Esophagus squamous epithelium (tissue), 5 donors: ENCODE results near the gene ANO5. TPM values are rescaled to one million over a fixed set of nuclear protein-coding genes. Genes with fewer than 3 reads are reported as not detected.
"Not testable (repeated sequence)": the region's sequence is repeated elsewhere in the genome, so short reads cannot be mapped to it uniquely, and the experiment has no call there.

Source experiments
- DNase-seq: peaks from one replicate; lab custom pipeline; 2025; lab: John Stamatoyannopoulos, UW
- H3K27ac ChIP-seq, 4 donors: fragments of 200-600 bp; sonication (generic); one replicate each; pipeline ENCODE4 v1.5.1; 2016 to 2019; ENCODE audit warnings: mild to moderate bottlenecking in 1 of 4
- H3K27me3 ChIP-seq, 4 donors: fragments of 200-600 bp; sonication (generic); 1 replicate in 3 of 4; 2 replicates in 1 of 4; pipeline versions ENCODE4 v1.5.1 to v1.6.0; 2017 to 2021; ENCODE audit warnings: antibody characterized with exemption in 1 of 4
- H3K36me3 ChIP-seq, 3 donors: fragments of 200-600 bp; sonication (generic); one replicate each; pipeline ENCODE4 v1.5.1; 2016 to 2019
- H3K4me1 ChIP-seq, 3 donors: fragments of 200-600 bp; sonication (generic); one replicate each; pipeline ENCODE4 v1.5.1; 2017 to 2019
- H3K4me3 ChIP-seq, 4 donors: fragments of 200-600 bp; sonication (generic); 1 replicate in 3 of 4; 2 replicates in 1 of 4; pipeline ENCODE4 v1.5.1; 2016 to 2019; ENCODE audit warnings: mild to moderate bottlenecking in 2 of 4, moderate library complexity in 1 of 4
- H3K9me3 ChIP-seq, 3 donors: fragments of 200-600 bp; sonication (generic); one replicate each; pipeline ENCODE4 v1.5.1; 2016 to 2019
- CTCF ChIP-seq, 6 experiments: fragments of 450-650 bp in 4 of 6; fragments of 200-600 bp in 2 of 6; sonication (generic) in 2 of 6; IDR thresholded peaks; one replicate each; pipeline ENCODE4 v1.5.1; 2016 to 2019; ENCODE audit warnings: antibody characterized with exemption in 6 of 6, mild to moderate bottlenecking in 4 of 6, moderate library complexity in 4 of 6
- POLR2A ChIP-seq, 4 donors: fragments of 450-650 bp; IDR thresholded peaks; one replicate each; pipeline ENCODE4 v1.6.1; 2017; ENCODE audit warnings: antibody characterized with exemption in 4 of 4, mild to moderate bottlenecking in 4 of 4, moderate library complexity in 3 of 4
- WGBS, 2 donors: methylation state at CpG; one replicate each; pipeline ENCODE4 v1.1.5; 2018; 5-methylcytosine and 5-hydroxymethylcytosine counted together
- intact Hi-C: fragments of 100-400 bp; cut with DNase I; formaldehyde crosslinking; loops from one replicate; pipeline ENCODE4 v1.15.0; 2022
- total RNA-seq, 4 donors: library from RNA; depleted of rRNA; stranded (reverse); fragments of >200 nt; gene quantifications; one replicate each; pipeline ENCODE4 v1.1.0, GENCODE V29; 2016
- donor health status: DM: yes; HTN: yes; CAD: no.

ANO5 gene
- total RNA-seq, 4 donors from 2014 or later: 0.04 to 2.3 (median 0.39) TPM

- no peaks in the 10 kb centered on the region for H3K9me3 ChIP-seq
- TF ChIP-seq POLR2A (IDR thresholded peaks at IDR 0.05): no peak
- no peak for TF ChIP-seq CTCF (IDR thresholded peaks at IDR 0.05)
- DNase-seq: no peak
- H3K4me3 ChIP-seq: no peak overlapping the region
- 67 to 81% methylated on average over 1 of the region's 1 CpG for WGBS, 2 donors
- no peaks in the 10 kb centered on the region for H3K27me3 ChIP-seq
- intact Hi-C loops: no loop called here
- no peaks in the 10 kb centered on the region for H3K4me1 ChIP-seq
- no peaks in the 10 kb centered on the region for H3K36me3 ChIP-seq
- H3K27ac ChIP-seq: no peak overlapping the region
Measured at GRCh38 chr11:22246992-22247391, 54.1 kb downstream of the ANO5 start.

- no peaks in the 10 kb centered on the region for H3K27me3 ChIP-seq
- H3K36me3 ChIP-seq: no peaks in the 10 kb centered on the region
- intact Hi-C loops: no loop called here
- DNase-seq: no peak
- no peaks in the 10 kb centered on the region for H3K4me1 ChIP-seq
- H3K27ac ChIP-seq: no peak overlapping the region
- no peak for TF ChIP-seq CTCF (IDR thresholded peaks at IDR 0.05)
- 43 to 54% methylated on average over 1 of the region's 1 CpG for WGBS, 2 donors
- no peak overlapping the region for H3K4me3 ChIP-seq
- H3K9me3 ChIP-seq: no peaks in the 10 kb centered on the region
Measured at GRCh38 chr11:22249871-22250270, 57.0 kb downstream of the ANO5 start.

GRCh38 chr11:22256876-22257275, 64.0 kb downstream of the ANO5 start:
- no peak overlapping the region for H3K4me3 ChIP-seq
- no peaks in the 10 kb centered on the region for H3K9me3 ChIP-seq
- H3K27ac ChIP-seq: no peak overlapping the region
- H3K4me1 ChIP-seq: no peaks in the 10 kb centered on the region
- H3K27me3 ChIP-seq: no peaks in the 10 kb centered on the region
- no peak for DNase-seq
- no peaks in the 10 kb centered on the region for H3K36me3 ChIP-seq
- intact Hi-C loops: no loop called here
- 83 to 84% methylated on average over 1 of the region's 1 CpG for WGBS, 2 donors
- TF ChIP-seq POLR2A (IDR thresholded peaks at IDR 0.05) (no peak), CTCF (IDR thresholded peaks at IDR 0.05) (no peak)

- no peak for DNase-seq
- Histone ChIP-seq H3K27me3 (no peaks in the 10 kb centered on the region), H3K27ac (no peak overlapping the region), H3K36me3 (no peaks in the 10 kb centered on the region), H3K9me3 (no peaks in the 10 kb centered on the region), H3K4me3 (no peak overlapping the region), H3K4me1 (no peaks in the 10 kb centered on the region)
- WGBS, 2 donors: 75 to 92% methylated on average over 2 of the region's 2 CpGs
- intact Hi-C loops: no loop called here
- TF ChIP-seq POLR2A (IDR thresholded peaks at IDR 0.05) (no peak), CTCF (IDR thresholded peaks at IDR 0.05) (no peak)
Measured at GRCh38 chr11:22263613-22264012, 70.7 kb downstream of the ANO5 start.

- H3K27ac ChIP-seq, H3K4me3 ChIP-seq, H3K27me3 ChIP-seq, intact Hi-C loops, H3K36me3 ChIP-seq, H3K4me1 ChIP-seq, DNase-seq, H3K9me3 ChIP-seq: not testable (repeated sequence)
- 53 to 91% methylated on average over 1 of the region's 1 CpG for WGBS, 2 donors
Measured at GRCh38 chr11:22268983-22269624, 76.2 kb downstream of the ANO5 start.

DNA sequence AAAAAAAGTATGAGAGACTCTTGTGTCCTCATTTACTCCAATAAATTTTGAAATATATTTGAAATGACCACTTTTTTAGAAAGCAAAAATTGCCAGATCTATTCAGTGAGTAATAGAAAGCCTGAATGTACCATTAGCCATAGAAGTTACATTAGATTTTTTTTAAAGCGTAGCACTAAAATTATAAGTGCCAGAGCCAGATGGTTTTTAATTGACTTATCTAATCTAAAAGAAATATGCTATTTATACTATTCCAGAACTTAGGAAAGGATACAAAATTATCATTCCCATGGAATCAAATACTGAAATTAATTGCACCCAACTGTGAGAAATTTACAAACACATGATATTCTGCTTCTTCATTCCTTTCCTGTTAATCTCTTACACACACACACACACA, 80.9 kb downstream of the ANO5 start:
- no peak overlapping the region for H3K27ac ChIP-seq
- no peak for DNase-seq
- WGBS, 2 donors: 85 to 97% methylated on average over 1 of the region's 1 CpG
- H3K4me1 ChIP-seq: no peaks in the 10 kb centered on the region
- H3K36me3 ChIP-seq: no peaks in the 10 kb centered on the region
- no peaks in the 10 kb centered on the region for H3K27me3 ChIP-seq
- intact Hi-C loops: no loop called here
- H3K4me3 ChIP-seq: no peak overlapping the region
- TF ChIP-seq POLR2A (IDR thresholded peaks at IDR 0.05) (no peak), CTCF (IDR thresholded peaks at IDR 0.05) (no peak)
- no peaks in the 10 kb centered on the region for H3K9me3 ChIP-seq
